NCI-H2029 treated with DMSO at 0.1 percent for 48 hours (cell line): ENCODE data around the gene IRF1.

ENCODE experiments used
- DNase-seq: peaks from one replicate; lab custom pipeline; 2025; lab: John Stamatoyannopoulos, UW

IRF1 gene

GRCh38 chr5:132460846-132461568 is 29.6 kb downstream of the IRF1 start:
- no peak for DNase-seq

- peak; percentile 52 for DNase-seq
These were observed 30.4 kb downstream of the IRF1 start for GRCh38 chr5:132459983-132460838.

- DNase-seq, result no peak
These were observed 31.3 kb downstream of the IRF1 start for GRCh38 chr5:132459031-132459982.

- DNase-seq, result no peak
These were observed 31.9 kb downstream of the IRF1 start for GRCh38 chr5:132458651-132459030.

- no peak for DNase-seq
These were observed 32.4 kb downstream of the IRF1 start for GRCh38 chr5:132458226-132458560.

GRCh38 chr5:132457371-132458225 is 33.0 kb downstream of the IRF1 start:
- DNase-seq, result no peak

- no peak for DNase-seq
These were observed 33.6 kb downstream of the IRF1 start for GRCh38 chr5:132456987-132457361.

GRCh38 chr5:132456296-132456986 is 34.1 kb downstream of the IRF1 start:
- DNase-seq, result peak; percentile 37

- DNase-seq, result no peak
These were observed 34.9 kb downstream of the IRF1 start for GRCh38 chr5:132455614-132456115.

- DNase-seq, result no peak
These were observed 36.2 kb downstream of the IRF1 start for GRCh38 chr5:132454361-132454760.

GRCh38 chr5:132451387-132451786 is 39.2 kb downstream of the IRF1 start:
- DNase-seq, result no peak

- no peak for DNase-seq
These were observed 41.5 kb downstream of the IRF1 start for GRCh38 chr5:132449060-132449459.

GRCh38 chr5:132447196-132447595 is 43.4 kb downstream of the IRF1 start:
- DNase-seq, result no peak

GRCh38 chr5:132446621-132447020 is 44.0 kb downstream of the IRF1 start:
- DNase-seq, result peak; percentile 38

- no peak for DNase-seq
These were observed 44.6 kb downstream of the IRF1 start for GRCh38 chr5:132445930-132446329.

- DNase-seq, result no peak
These were observed 45.0 kb downstream of the IRF1 start for GRCh38 chr5:132445640-132445923.

- no peak for DNase-seq
These were observed 45.5 kb downstream of the IRF1 start for GRCh38 chr5:132444841-132445639.

- no peak for DNase-seq
These were observed 46.5 kb downstream of the IRF1 start for GRCh38 chr5:132444061-132444460.

- no peak for DNase-seq
These were observed 51.0 kb downstream of the IRF1 start for GRCh38 chr5:132439521-132440089.

GRCh38 chr5:132438917-132439316 is 51.7 kb downstream of the IRF1 start:
- DNase-seq, result no peak
